SU-DHL-6 (cell line): Measurements from ENCODE around the gene ADAMTS8.

Experiments
- EZH2phosphoT487 ChIP-seq: fragments of 200-600 bp; sonication (generic), shearing (Covaris generic); conservative IDR thresholded peaks from 2 replicates; pipeline ENCODE4 v1.6.1; 2018; ENCODE audit warnings: mild to moderate bottlenecking, antibody characterized with exemption, low read length, moderate library complexity, mixed read lengths
- TF ChIP-seq, protein P1 (sequence below): fragments of 200-600 bp; sonication (generic); IDR thresholded peaks from one replicate; pipeline ENCODE4 v1.5.1; 2017; ENCODE audit warnings: antibody characterized with exemption, mild to moderate bottlenecking, low read length, moderate library complexity; ENCODE audit not compliant: insufficient read depth, poor library complexity, severe bottlenecking

DNA sequence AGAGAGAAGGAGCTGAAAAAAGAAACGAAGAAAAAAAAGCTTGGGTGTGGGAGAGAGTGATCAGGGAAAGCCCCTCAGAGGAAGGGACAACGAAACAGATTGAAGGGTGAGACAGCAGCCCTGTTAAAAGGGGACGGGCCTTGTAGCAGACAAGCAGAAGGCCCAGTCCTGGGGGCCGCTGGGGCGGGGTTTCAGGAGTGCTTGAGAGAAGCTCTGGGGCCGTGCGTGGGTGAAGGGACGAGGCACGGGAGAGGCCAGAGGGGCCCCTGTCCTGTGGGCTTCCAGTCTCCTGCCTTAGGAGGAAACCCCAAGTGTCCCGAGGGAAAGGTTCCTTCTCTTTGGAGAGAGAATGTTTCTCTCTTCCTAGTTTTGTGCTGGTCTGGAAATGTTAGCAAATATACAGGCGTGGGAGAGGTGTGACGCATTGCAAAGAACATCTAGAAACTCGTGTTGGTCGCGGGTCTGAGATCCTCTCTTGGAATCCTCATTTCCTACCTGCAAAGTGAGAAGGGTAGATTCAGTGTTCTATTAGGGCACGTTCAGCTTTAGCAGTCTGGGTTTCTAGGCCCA is 48.6 kb upstream of the ADAMTS8 start:
- TF ChIP-seq, protein P1, sequence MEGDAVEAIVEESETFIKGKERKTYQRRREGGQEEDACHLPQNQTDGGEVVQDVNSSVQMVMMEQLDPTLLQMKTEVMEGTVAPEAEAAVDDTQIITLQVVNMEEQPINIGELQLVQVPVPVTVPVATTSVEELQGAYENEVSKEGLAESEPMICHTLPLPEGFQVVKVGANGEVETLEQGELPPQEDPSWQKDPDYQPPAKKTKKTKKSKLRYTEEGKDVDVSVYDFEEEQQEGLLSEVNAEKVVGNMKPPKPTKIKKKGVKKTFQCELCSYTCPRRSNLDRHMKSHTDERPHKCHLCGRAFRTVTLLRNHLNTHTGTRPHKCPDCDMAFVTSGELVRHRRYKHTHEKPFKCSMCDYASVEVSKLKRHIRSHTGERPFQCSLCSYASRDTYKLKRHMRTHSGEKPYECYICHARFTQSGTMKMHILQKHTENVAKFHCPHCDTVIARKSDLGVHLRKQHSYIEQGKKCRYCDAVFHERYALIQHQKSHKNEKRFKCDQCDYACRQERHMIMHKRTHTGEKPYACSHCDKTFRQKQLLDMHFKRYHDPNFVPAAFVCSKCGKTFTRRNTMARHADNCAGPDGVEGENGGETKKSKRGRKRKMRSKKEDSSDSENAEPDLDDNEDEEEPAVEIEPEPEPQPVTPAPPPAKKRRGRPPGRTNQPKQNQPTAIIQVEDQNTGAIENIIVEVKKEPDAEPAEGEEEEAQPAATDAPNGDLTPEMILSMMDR, result no peak
- no peak for TF ChIP-seq EZH2phosphoT487
